Measurements from ENCODE around the gene RNF113B.

The RNF113B gene

DNA sequence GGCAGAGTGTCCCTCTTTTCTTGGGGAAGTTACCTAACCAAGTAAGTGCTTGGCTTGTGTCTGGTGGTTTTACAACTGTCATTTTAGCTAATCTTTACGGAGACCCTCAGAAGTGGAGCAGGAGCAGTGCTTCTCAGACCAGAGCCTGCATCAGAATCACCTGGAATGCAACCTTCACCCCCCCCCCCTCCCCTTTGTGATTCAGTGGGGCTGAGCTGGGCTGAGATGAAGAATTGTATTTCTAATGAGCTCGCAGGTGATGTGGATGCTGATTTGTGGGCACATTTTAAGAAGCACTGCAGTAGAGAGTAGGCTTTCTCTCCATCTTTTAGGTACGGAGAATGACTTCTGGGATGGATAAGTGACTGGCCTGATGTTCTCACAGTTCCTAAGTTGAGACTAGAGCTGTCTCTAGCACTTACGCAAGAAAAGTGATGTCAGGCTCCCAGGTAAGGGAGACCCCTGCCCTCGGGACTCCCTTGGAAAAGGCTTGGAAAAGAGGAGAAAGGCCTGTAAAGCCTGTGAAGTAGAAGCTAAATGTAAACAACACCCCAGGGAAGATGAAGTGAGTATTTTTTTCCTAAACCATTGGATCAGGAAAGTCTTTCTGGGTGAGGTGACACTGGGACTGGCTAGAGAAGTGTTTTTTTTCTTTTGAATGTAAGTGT, 23.3 kb upstream of the RNF113B start:
- TF ChIP-seq, protein P1, sequence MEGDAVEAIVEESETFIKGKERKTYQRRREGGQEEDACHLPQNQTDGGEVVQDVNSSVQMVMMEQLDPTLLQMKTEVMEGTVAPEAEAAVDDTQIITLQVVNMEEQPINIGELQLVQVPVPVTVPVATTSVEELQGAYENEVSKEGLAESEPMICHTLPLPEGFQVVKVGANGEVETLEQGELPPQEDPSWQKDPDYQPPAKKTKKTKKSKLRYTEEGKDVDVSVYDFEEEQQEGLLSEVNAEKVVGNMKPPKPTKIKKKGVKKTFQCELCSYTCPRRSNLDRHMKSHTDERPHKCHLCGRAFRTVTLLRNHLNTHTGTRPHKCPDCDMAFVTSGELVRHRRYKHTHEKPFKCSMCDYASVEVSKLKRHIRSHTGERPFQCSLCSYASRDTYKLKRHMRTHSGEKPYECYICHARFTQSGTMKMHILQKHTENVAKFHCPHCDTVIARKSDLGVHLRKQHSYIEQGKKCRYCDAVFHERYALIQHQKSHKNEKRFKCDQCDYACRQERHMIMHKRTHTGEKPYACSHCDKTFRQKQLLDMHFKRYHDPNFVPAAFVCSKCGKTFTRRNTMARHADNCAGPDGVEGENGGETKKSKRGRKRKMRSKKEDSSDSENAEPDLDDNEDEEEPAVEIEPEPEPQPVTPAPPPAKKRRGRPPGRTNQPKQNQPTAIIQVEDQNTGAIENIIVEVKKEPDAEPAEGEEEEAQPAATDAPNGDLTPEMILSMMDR (IDR thresholded peaks at IDR 0.05; ENCODE audit: low read depth, low read length), result no peak
- no peak overlapping the region for H3K4me3 ChIP-seq (replicated peaks in 1 of 2; ENCODE audit: low read depth in 2 of 2, low read length in 2 of 2)
- DNase-seq (ENCODE audit: low read depth in 2 of 2), result no peak

DNA sequence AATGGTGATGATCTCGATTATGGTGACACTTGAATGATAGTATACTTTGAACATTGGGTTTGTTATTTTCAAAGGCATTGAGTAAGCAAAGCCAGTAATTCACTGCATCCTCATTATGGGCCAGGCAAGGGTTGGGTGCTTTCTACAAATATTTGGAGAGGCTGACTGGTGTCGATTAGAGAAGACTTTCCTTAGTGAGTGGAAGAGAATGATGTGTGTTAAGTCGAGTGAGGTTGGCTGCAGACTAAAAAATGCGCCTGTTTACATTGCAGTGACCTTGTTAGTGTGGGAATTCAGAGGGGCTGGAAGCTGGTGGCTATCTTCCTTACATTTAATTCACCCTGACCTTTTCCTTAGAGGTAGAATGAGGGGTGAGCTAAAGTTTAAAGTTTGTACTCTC, 22.4 kb upstream of the RNF113B start:
- no peak for DNase-seq (ENCODE audit: low read depth in 2 of 2)
- TF ChIP-seq, protein P1 (IDR thresholded peaks at IDR 0.05; ENCODE audit: low read depth, low read length), result no peak
- H3K4me3 ChIP-seq (replicated peaks in 1 of 2; ENCODE audit: low read depth in 2 of 2, low read length in 2 of 2), result no peak overlapping the region

DNA sequence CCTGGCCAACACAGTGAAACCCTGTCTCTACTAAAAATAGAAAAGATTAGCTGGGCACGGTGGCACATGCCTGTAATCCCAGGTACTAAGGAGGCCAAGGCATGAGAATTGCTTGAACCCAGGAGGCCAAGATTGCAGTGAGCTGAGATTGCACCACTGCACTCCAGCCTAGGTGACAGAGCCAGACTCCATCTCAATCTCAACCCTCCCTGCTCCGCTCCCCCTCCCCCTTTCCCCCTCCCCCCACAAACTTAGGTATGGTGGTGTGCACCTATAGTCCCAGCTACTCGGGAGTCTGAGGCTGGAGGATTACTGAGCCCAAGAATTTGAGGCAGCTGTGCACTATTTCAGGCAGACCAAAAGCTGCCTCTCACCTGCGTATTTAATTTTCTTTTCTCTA, 21.6 kb upstream of the RNF113B start:
- H3K4me3 ChIP-seq (replicated peaks in 1 of 2; ENCODE audit: low read depth in 2 of 2, low read length in 2 of 2), result no peak overlapping the region
- DNase-seq (ENCODE audit: low read depth in 2 of 2), result no peak
- TF ChIP-seq, protein P1 (IDR thresholded peaks at IDR 0.05; ENCODE audit: low read depth, low read length), result no peak

DNA sequence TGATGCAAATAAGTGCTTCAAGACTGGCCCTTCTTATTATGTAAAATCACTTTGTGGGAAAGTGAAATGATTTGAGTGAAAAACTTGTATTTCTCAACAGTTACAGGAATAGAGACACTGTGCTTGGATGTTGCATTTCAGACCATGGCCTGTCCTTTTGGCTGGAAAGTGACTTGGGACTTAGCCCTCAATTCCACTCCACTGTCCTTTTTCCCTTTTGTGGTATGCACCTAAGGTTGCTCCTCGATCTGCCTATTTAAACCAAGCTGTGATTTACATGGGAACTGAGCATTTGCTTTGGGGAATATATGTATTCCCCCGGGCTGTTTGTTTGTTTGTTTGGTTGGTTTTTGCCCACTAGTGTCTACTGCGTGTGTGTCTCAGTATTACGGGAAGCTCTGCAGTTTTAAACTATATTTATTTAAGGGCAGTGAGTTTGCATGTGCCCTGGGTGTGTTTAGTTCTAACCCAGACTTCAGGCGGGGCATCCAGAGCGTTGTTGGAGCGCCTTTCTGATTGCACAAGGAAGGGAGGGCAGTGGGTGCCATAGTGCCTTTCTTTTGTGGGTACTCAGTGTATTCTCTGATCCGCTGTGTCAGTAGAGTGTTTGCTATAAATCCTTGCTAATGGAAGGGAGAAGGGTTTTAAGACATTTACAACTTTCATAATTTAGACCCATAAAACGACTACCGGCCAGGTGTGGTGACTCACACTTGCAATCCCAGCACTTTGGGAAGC, 18.2 kb upstream of the RNF113B start:
- no peak for DNase-seq (ENCODE audit: low read depth in 2 of 2)
- no peak overlapping the region for H3K4me3 ChIP-seq (replicated peaks in 1 of 2; ENCODE audit: low read depth in 2 of 2, low read length in 2 of 2)
- TF ChIP-seq, protein P1 (IDR thresholded peaks at IDR 0.05; ENCODE audit: low read depth, low read length), result no peak

DNA sequence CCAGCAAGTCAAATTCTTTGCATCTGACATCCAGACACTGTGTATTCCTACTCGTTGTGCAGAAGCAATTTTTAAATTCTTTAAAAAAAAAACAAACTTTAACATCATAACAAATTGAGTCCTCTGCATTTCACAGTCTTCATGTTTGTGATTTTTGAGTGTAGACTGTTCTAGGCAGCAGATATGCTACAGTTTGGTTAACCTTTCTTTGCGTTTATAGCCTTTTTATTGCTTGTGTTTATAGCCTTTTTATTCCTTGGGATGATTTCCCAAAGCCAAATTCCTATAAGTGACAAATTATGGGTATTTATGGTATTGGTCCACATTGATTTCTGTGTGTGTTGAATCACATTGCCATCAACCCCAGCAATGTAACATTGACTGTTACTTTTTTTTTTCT, 14.9 kb upstream of the RNF113B start:
- H3K4me3 ChIP-seq (replicated peaks in 1 of 2; ENCODE audit: low read depth in 2 of 2, low read length in 2 of 2), result no peak overlapping the region
- TF ChIP-seq, protein P1 (IDR thresholded peaks at IDR 0.05; ENCODE audit: low read depth, low read length), result no peak
- DNase-seq (ENCODE audit: low read depth in 2 of 2), result no peak

DNA sequence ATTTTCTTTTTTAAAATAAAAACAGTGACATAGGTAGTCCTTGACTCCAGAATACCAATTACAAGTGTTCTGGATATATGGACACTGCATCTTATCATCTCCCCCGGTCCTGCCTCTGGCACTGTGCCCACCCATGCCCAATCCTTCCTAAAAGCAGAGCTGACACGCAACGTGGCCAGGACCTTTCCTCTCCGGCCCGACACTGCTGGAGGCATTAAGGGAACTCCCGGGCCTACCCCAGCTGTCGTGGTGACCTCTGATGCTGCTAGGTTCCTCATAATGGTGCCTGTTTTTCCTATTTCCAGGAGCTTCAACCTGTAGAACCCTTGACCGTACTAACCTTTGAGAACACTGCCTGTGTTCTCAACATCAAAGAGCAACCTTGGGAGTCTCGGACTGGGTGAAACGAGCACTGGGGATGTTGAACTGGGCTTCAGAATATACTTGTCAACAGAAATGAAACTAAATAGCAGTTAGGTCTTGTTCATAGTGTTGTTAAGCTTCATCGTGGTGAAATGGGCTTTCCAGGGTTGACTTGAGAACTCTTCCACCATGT, 13.9 kb upstream of the RNF113B start:
- no peak for DNase-seq (ENCODE audit: low read depth in 2 of 2)
- no peak overlapping the region for H3K4me3 ChIP-seq (replicated peaks in 1 of 2; ENCODE audit: low read depth in 2 of 2, low read length in 2 of 2)

More for the DNA sequence above, 13.9 kb upstream of the RNF113B start:
- TF ChIP-seq, protein P1 (IDR thresholded peaks at IDR 0.05; ENCODE audit: low read depth, low read length), result no peak
